Measurements from ENCODE around the gene CASTOR1.

DNA sequence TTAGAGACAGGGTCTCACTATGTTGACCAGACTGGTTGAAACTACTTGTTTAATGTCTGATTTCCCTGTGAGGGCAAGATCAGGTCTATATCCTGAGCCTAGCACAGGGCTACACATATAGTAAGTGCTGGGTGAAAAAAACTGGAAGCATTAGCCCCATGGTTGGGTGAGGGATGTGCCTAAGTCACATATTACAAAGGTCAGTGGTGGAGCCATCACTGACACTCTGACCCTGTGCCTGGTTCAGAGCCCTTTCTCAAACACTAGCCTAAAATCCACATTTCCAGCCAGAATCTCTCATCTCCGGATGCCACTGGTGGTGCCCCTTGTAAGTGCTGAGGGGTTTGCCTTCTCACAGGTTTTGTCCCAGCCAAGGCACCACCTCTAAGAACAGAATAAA is 28.5 kb upstream of the CASTOR1 start:
- TF ChIP-seq, protein P1, sequence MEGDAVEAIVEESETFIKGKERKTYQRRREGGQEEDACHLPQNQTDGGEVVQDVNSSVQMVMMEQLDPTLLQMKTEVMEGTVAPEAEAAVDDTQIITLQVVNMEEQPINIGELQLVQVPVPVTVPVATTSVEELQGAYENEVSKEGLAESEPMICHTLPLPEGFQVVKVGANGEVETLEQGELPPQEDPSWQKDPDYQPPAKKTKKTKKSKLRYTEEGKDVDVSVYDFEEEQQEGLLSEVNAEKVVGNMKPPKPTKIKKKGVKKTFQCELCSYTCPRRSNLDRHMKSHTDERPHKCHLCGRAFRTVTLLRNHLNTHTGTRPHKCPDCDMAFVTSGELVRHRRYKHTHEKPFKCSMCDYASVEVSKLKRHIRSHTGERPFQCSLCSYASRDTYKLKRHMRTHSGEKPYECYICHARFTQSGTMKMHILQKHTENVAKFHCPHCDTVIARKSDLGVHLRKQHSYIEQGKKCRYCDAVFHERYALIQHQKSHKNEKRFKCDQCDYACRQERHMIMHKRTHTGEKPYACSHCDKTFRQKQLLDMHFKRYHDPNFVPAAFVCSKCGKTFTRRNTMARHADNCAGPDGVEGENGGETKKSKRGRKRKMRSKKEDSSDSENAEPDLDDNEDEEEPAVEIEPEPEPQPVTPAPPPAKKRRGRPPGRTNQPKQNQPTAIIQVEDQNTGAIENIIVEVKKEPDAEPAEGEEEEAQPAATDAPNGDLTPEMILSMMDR (IDR thresholded peaks at IDR 0.05; ENCODE audit: low read depth, low read length, poor library complexity, severe bottlenecking), result no peak
- TF ChIP-seq EZH2phosphoT487 (IDR thresholded peaks at IDR 0.05; ENCODE audit: borderline replicate concordance, low read length), result no peak
